K562 (cell line): Measurements from ENCODE around the gene CCL19. TPM values are rescaled to one million over a fixed set of nuclear protein-coding genes. Genes with fewer than 3 reads are reported as not detected.

Experiments
- BCL6 ChIP-seq: fragments of 250-450 bp; sonication (Bioruptor Pico); IDR thresholded peaks from 2 replicates; pipeline ENCODE4 v1.4.0; 2020
- BRD4 ChIP-seq: fragments of 200-600 bp; sonication (generic); IDR thresholded peaks from 2 replicates; pipeline ENCODE4 v1.6.1; 2017; ENCODE audit warnings: inconsistent platforms
- JUN ChIP-seq, 2 experiments: sonication (generic) in 1 of 2; formaldehyde crosslinking in 1 of 2; IDR thresholded peaks; 2 replicates each; pipeline versions ENCODE4 v1.6.1 to v1.8.0; 2012 to 2022; ENCODE audit warnings: borderline replicate concordance in 2 of 2, mild to moderate bottlenecking in 2 of 2, improper control_type of control experiment in 1 of 2, low read depth in 1 of 2, low read length in 1 of 2, missing genetic modification reagents in 1 of 2
- KAT2B ChIP-seq: IDR thresholded peaks from one replicate; pipeline ENCODE4 v1.6.1; 2012; ENCODE audit warnings: low read depth, mild to moderate bottlenecking, control low read depth, inconsistent platforms, low read length, moderate library complexity
- NFYB ChIP-seq: IDR thresholded peaks from 2 replicates; pipeline ENCODE4 v1.6.1; 2011; ENCODE audit warnings: mild to moderate bottlenecking, moderate library complexity; ENCODE audit not compliant: insufficient read length; ENCODE audit errors: extremely low read depth
- NONO ChIP-seq, 2 experiments: fragments of 200-400 bp in 1 of 2; fragments of 450-650 bp in 1 of 2; formaldehyde crosslinking in 1 of 2; IDR thresholded peaks; 2 replicates each; pipeline ENCODE4 v1.6.1; 2017; ENCODE audit warnings: low read depth in 2 of 2, mild to moderate bottlenecking in 2 of 2, moderate library complexity in 2 of 2, low read length in 1 of 2
- PTRF ChIP-seq: fragments of 450-650 bp; IDR thresholded peaks from 2 replicates; pipeline ENCODE4 v1.6.1; 2016; ENCODE audit warnings: mild to moderate bottlenecking, missing genetic modification characterization, missing compliant biosample characterization
- PURB ChIP-seq: sonication (generic); formaldehyde crosslinking; IDR thresholded peaks from 2 replicates; pipeline ENCODE4 v1.9.0; 2021; ENCODE audit warnings: low read depth, mild to moderate bottlenecking, missing genetic modification reagents
- RAD51 ChIP-seq: fragments of 450-650 bp; IDR thresholded peaks from 2 replicates; pipeline ENCODE4 v1.7.1; 2016; ENCODE audit warnings: low read depth, mild to moderate bottlenecking, borderline replicate concordance
- RFX1 ChIP-seq: fragments of 450-650 bp; IDR thresholded peaks from 2 replicates; pipeline ENCODE4 v1.6.1; 2016; ENCODE audit warnings: mild to moderate bottlenecking, moderate library complexity
- SAFB ChIP-seq: fragments of 200-400 bp; formaldehyde crosslinking; IDR thresholded peaks from 2 replicates; pipeline ENCODE4 v1.6.1; 2017; ENCODE audit warnings: low read depth, low read length, borderline replicate concordance
- SMARCE1 ChIP-seq: fragments of 450-650 bp; IDR thresholded peaks from 2 replicates; pipeline ENCODE4 v1.7.1; 2016; ENCODE audit warnings: mild to moderate bottlenecking
- TCF7L2 ChIP-seq: fragments of 150-350 bp; IDR thresholded peaks from 2 replicates; pipeline ENCODE4 v1.6.1; 2016; ENCODE audit warnings: low read depth, mild to moderate bottlenecking, low read length, moderate library complexity
- TOE1 ChIP-seq, 2 experiments: fragments of 450-650 bp in 1 of 2; sonication (generic) in 1 of 2; formaldehyde crosslinking in 1 of 2; IDR thresholded peaks; 2 replicates each; pipeline versions ENCODE4 v1.7.1 to v1.8.0; 2016 to 2022; ENCODE audit warnings: borderline replicate concordance in 2 of 2, mild to moderate bottlenecking in 2 of 2, antibody characterized with exemption in 1 of 2, inconsistent platforms in 1 of 2, low read depth in 1 of 2, missing genetic modification reagents in 1 of 2, moderate library complexity in 1 of 2
- ZNF324 ChIP-seq: fragments of 250-450 bp; sonication (Bioruptor Pico); IDR thresholded peaks from 2 replicates; pipeline ENCODE4 v1.4.0; 2020; ENCODE audit warnings: mild to moderate bottlenecking
- ZNF445 ChIP-seq: fragments of 250-450 bp; sonication (Bioruptor Pico); IDR thresholded peaks from 2 replicates; pipeline ENCODE4 v1.4.0; 2020; ENCODE audit warnings: low read depth, mild to moderate bottlenecking, moderate library complexity
- ZNF584 ChIP-seq: fragments of 200-800 bp; sonication (Bioruptor generic); IDR thresholded peaks from 2 replicates; pipeline ENCODE4 v1.6.1; 2016; ENCODE audit warnings: low read depth, mild to moderate bottlenecking, missing genetic modification characterization, missing compliant biosample characterization
- ZNF79 ChIP-seq: fragments of 250-450 bp; sonication (Bioruptor Pico); IDR thresholded peaks from 2 replicates; pipeline ENCODE4 v1.4.0; 2020; ENCODE audit warnings: low read depth, mild to moderate bottlenecking, moderate library complexity
- polyA plus RNA-seq, 8 experiments: library from polyadenylated mRNA; depleted of rRNA in 4 of 8; stranded (reverse) in 5 of 8; unstranded in 3 of 8; fragments of >200 nt; fragmentation: Nextera tagmentation in 2 of 8; fragmentation: Illumina TruSeq in 1 of 8; extraction: Ambion mirVana in 2 of 8; extraction: Trizol in 1 of 8; gene quantifications; 2 replicates each; pipeline versions ENCODE4 v1.2.1 to v1.2.3, GENCODE V29; 2011 to 2014; ENCODE audit warnings: inconsistent platforms in 1 of 8, missing spikeins in 1 of 8
- total RNA-seq, 7 experiments: library from RNA; depleted of rRNA in 6 of 7; stranded (reverse); fragments of >200 nt in 6 of 7; fragmentation: Illumina TruSeq in 2 of 7; extraction: Trizol in 2 of 7; gene quantifications; 2 replicates each; pipeline versions ENCODE4 v1.2.1 to v1.2.3, GENCODE V29; 2011 to 2021; ENCODE audit warnings: low replicate concordance in 1 of 7
- TF ChIP-seq, protein P1 (sequence below), 2 experiments: fragments of 450-650 bp; IDR thresholded peaks; 2 replicates each; pipeline ENCODE4 v1.6.1; 2016; ENCODE audit warnings: mild to moderate bottlenecking in 2 of 2, borderline replicate concordance in 1 of 2, low read depth in 1 of 2, moderate library complexity in 1 of 2

Gene CCL19
- total and polyA plus RNA-seq, 9 of the 15 experiments (the other 6 are each of a cell fraction or from before 2014, with no cell fraction given): not detected

DNA sequence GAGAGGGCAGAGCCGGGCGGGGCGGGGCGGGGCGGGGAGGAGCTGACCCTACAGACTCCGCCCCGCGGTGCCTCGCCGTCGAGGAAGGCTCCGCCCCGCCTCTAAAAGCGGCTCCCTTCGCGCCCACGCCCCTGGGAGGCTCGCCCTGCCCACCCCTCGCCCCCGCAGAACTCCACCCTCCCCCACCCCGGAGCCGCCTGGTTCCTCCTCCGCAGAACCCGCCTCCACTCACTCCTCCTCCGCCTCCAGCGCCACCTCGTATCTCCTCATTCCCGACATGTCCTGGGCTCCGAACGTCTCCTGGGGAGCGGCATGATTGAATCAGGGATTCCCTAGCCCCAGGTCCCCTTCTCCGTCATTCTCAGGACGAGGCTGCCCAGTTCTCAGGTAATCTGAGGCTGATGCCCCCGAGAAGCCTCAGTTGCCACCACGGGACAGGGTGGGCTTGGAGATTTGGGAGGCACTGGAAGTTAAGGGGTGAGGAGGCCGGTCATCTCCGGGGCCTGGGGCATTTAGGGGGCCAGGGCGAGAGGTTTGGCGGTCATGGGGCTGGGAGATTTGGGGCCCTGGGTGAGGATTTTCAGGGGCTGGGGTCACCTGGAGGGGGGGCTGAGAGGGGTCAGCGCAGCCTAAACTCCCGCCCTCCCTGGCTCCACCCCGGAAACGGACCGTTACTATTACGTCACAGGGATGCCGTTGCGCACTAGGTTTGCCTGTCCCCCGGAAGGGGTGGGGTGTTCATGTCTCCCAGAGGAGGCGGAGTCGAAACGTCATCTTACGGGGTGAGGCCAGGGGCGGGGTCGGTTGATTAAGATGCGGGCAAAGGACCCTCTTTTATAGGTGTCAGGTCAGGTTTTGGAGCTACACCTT, 25.5 kb downstream of the CCL19 start (continued):
- TF ChIP-seq, protein P1, sequence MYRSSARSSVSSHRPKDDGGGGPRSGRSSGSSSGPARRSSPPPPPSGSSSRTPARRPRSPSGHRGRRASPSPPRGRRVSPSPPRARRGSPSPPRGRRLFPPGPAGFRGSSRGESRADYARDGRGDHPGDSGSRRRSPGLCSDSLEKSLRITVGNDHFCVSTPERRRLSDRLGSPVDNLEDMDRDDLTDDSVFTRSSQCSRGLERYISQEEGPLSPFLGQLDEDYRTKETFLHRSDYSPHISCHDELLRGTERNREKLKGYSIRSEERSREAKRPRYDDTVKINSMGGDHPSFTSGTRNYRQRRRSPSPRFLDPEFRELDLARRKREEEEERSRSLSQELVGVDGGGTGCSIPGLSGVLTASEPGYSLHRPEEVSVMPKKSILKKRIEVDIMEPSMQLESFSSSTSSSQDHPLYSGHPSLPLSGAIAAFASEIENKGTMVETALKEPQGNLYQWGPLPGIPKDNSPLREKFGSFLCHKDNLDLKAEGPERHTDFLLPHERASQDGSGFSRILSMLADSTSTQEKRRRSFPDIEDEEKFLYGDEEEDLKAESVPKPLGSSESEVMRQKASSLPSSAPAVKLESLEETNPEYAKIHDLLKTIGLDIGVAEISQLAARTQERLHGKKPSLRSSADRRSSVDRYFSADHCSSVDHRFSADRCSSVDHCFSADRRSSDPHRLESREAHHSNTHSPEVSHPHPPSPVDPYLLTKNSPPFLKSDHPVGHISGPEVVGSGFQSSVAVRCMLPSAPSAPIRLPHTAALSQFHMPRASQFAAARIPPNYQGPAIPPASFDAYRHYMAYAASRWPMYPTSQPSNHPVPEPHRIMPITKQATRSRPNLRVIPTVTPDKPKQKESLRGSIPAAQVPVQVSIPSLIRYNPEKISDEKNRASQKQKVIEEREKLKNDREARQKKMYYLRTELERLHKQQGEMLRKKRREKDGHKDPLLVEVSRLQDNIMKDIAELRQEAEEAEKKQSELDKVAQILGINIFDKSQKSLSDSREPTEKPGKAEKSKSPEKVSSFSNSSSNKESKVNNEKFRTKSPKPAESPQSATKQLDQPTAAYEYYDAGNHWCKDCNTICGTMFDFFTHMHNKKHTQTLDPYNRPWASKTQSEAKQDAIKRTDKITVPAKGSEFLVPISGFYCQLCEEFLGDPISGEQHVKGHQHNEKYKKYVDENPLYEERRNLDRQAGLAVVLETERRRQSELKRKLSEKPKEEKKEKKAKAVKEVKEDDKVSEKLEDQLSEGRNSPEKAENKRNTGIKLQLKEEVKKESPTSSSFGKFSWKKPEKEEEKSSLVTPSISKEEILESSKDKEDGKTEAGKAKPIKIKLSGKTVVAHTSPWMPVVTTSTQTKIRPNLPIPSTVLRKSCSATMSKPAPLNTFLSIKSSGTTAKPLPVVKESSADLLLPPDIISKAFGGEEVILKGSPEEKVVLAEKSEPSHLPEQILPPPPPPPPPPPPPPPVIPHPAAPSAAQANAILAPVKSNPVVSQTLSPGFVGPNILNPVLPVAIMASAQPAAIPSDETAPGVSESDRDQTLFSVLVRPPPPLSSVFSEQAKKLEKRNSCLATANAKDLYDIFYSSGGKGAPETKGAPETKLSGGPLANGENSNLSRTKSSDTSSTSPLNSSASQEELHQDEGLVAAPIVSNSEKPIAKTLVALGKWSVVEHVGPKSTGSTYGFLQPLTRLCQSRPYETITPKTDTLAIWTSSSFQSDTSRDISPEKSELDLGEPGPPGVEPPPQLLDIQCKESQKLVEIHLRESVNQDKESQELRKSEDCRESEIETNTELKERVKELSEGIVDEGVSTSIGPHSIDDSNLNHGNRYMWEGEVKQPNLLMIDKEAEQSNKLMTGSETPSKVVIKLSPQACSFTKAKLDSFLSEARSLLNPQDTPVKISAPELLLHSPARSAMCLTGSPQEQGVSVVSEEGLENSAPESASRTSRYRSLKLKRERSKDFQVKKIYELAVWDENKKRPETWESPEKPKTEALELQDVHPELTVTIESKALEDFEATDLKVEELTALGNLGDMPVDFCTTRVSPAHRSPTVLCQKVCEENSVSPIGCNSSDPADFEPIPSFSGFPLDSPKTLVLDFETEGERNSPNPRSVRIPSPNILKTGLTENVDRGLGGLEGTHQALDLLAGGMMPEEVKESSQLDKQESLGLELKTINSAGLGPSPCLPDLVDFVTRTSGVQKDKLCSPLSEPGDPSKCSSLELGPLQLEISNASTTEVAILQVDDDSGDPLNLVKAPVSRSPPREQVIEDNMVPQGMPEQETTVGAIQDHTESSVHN (IDR thresholded peaks at IDR 0.05; ENCODE audit: borderline replicate concordance in 1 of 2, low read depth in 1 of 2): peak in 1 of 2 experiments; percentile 29; a peak in 1 of 4 replicates
- TF ChIP-seq RAD51: no peak
- no peak for TF ChIP-seq ZNF324 (CRISPR knock-in tag)
- TF ChIP-seq BCL6 (CRISPR knock-in tag): no peak
- TF ChIP-seq ZNF445 (CRISPR knock-in tag): no peak
- peak; percentile 42; the same call in 1 of the 2 replicates for TF ChIP-seq BRD4
- TF ChIP-seq ZNF584 (CRISPR knock-in tag): no peak
- TF ChIP-seq JUN (IDR thresholded peaks at IDR 0.05; ENCODE audit: borderline replicate concordance, low read depth, low read length): no peak
- TF ChIP-seq JUN (CRISPR knock-in tag; IDR thresholded peaks at IDR 0.05; ENCODE audit: borderline replicate concordance): no peak
- TF ChIP-seq SMARCE1: peak; percentile 35; the same call in 1 of the 2 replicates
- no peak for TF ChIP-seq RFX1
- TF ChIP-seq ZNF79: no peak
- TF ChIP-seq SAFB: no peak
- TF ChIP-seq NFYB: no peak
- no peak for TF ChIP-seq PURB (CRISPR knock-in tag)
- TF ChIP-seq TOE1 (IDR thresholded peaks at IDR 0.05; ENCODE audit: borderline replicate concordance): no peak
- TF ChIP-seq TOE1 (CRISPR knock-in tag; IDR thresholded peaks at IDR 0.05; ENCODE audit: borderline replicate concordance, low read depth): no peak
- no peak for TF ChIP-seq TCF7L2
- TF ChIP-seq NONO (IDR thresholded peaks at IDR 0.05; ENCODE audit: low read depth in 2 of 2, low read length in 1 of 2): no peak
- TF ChIP-seq KAT2B: no peak
- no peak for TF ChIP-seq PTRF (tag)
